Measurements from ENCODE around the gene CHMP6. TPM values are rescaled to one million over a fixed set of nuclear protein-coding genes. Genes with fewer than 3 reads are reported as not detected.

Gene CHMP6
- total and polyA plus RNA-seq, 9 of the 15 experiments (the other 6 are each of a cell fraction or from before 2014, with no cell fraction given), result 0.25 to 30.4 (median 13.4) TPM

GRCh38 chr17:81049372-81049911 is 57.8 kb downstream of the CHMP6 start:
- Histone ChIP-seq H3K27ac (ENCODE audit: extremely low read depth, low read depth, low read length) (no peak overlapping the region), H3K4me3 (no peak overlapping the region), H3K79me2 (ENCODE audit: control insufficient read depth, insufficient read depth, low read length) (peaks cover 55% of the 10 kb centered on the region), H4K20me1 (replicated peaks; ENCODE audit: control insufficient read depth, insufficient read depth, low read length) (peaks cover 31% of the 10 kb centered on the region), H3K9me3 (replicated peaks; ENCODE audit: control insufficient read depth, insufficient read depth, low read depth, low read length) (no peaks in the 10 kb centered on the region), H3K4me1 (replicated peaks in 1 of 2; ENCODE audit: control insufficient read depth in 2 of 2, insufficient read depth in 2 of 2, low read length in 2 of 2) (peaks cover 16 to 80% of the 10 kb centered on the region in 2 experiments; a peak in 4 of 5 replicates), H2AFZ (ENCODE audit: low read depth, low read length) (no peak overlapping the region), H3K9me1 (ENCODE audit: control insufficient read depth, insufficient read depth, low read length) (peaks cover 9% of the 10 kb centered on the region), H3K27me3 (ENCODE audit: control insufficient read depth in 2 of 2, insufficient read depth in 2 of 2, low read length in 2 of 2) (no peaks in the 10 kb centered on the region), H3K9ac (ENCODE audit: insufficient read depth in 1 of 2, low read depth in 2 of 2, low read length in 2 of 2) (peak overlapping the region in 1 of 2 experiments; percentile 82; a peak in 2 of 4 replicates), H3K4me2 (ENCODE audit: insufficient read depth, low read length) (no peak overlapping the region), H3K36me3 (ENCODE audit: control insufficient read depth, insufficient read depth, low read length) (peaks cover 4% of the 10 kb centered on the region; the same call in 1 of the 3 replicates)
- peak; percentile 29 for FAIRE-seq
- 46% methylated on average over 15 of the region's 17 CpGs for WGBS (ENCODE audit: insufficient coverage, low coverage, missing lambda C conversion rate)
- ChIA-PET CTCF (ENCODE audit: low intra/inter-chr PET ratio) (no interaction called here), POLR2A (interaction anchor here (0.6 to 1.1 kb wide), 4 partner anchors 13 to 159 kb away, joined by 3 to 4 read pairs (median 3); partner anchors contain the start of gene BAIAP2)
- BruUV-seq (replicated peaks), result no TSS peak
- intact Hi-C loops (cut with micrococcal nuclease), result no loop called here
- in situ Hi-C loops (cut with MboI), result no loop called here
- ATAC-seq, result peak; percentile 39
- DNase-seq (ENCODE audit: extremely low read depth in 1 of 4, low spot score in 3 of 4), result peak in 1 of 4 experiments; percentile 22
- no peak for TF ChIP-seq ZNF57 (CRISPR knock-in tag; IDR thresholded peaks at IDR 0.05)
- TF ChIP-seq, protein P1, sequence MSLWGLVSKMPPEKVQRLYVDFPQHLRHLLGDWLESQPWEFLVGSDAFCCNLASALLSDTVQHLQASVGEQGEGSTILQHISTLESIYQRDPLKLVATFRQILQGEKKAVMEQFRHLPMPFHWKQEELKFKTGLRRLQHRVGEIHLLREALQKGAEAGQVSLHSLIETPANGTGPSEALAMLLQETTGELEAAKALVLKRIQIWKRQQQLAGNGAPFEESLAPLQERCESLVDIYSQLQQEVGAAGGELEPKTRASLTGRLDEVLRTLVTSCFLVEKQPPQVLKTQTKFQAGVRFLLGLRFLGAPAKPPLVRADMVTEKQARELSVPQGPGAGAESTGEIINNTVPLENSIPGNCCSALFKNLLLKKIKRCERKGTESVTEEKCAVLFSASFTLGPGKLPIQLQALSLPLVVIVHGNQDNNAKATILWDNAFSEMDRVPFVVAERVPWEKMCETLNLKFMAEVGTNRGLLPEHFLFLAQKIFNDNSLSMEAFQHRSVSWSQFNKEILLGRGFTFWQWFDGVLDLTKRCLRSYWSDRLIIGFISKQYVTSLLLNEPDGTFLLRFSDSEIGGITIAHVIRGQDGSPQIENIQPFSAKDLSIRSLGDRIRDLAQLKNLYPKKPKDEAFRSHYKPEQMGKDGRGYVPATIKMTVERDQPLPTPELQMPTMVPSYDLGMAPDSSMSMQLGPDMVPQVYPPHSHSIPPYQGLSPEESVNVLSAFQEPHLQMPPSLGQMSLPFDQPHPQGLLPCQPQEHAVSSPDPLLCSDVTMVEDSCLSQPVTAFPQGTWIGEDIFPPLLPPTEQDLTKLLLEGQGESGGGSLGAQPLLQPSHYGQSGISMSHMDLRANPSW (CRISPR knock-in tag; IDR thresholded peaks at IDR 0.05), result no peak
- TF ChIP-seq SREBF1 (IDR thresholded peaks at IDR 0.05; ENCODE audit: borderline replicate concordance, low read depth, low read length), result no peak
- TF ChIP-seq MEF2D (tag; conservative IDR thresholded peaks at IDR 0.05; ENCODE audit: low read depth), result no peak
- TF ChIP-seq UBTF (IDR thresholded peaks at IDR 0.05; ENCODE audit: borderline replicate concordance in 1 of 2, low read depth in 2 of 2, low read length in 2 of 2), result no peak
- no peak for TF ChIP-seq ZNF589 (CRISPR knock-in tag; IDR thresholded peaks at IDR 0.05; ENCODE audit: low read depth)
- TF ChIP-seq ZNF217 (CRISPR knock-in tag; IDR thresholded peaks at IDR 0.05), result no peak
- TF ChIP-seq ZNF766 (CRISPR knock-in tag; conservative IDR thresholded peaks at IDR 0.05), result 0 out of 2 replicates have a peak, but pooled peaks have one; percentile 23
- TF ChIP-seq ZNF239 (CRISPR knock-in tag; IDR thresholded peaks at IDR 0.05), result no peak
- peak; percentile 77; the same call in 1 of the 2 replicates for TF ChIP-seq ZBTB1 (CRISPR knock-in tag; IDR thresholded peaks at IDR 0.05; ENCODE audit: borderline replicate concordance, low read depth)
- TF ChIP-seq, protein P2, sequence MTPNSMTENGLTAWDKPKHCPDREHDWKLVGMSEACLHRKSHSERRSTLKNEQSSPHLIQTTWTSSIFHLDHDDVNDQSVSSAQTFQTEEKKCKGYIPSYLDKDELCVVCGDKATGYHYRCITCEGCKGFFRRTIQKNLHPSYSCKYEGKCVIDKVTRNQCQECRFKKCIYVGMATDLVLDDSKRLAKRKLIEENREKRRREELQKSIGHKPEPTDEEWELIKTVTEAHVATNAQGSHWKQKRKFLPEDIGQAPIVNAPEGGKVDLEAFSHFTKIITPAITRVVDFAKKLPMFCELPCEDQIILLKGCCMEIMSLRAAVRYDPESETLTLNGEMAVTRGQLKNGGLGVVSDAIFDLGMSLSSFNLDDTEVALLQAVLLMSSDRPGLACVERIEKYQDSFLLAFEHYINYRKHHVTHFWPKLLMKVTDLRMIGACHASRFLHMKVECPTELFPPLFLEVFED (CRISPR knock-in tag; conservative IDR thresholded peaks at IDR 0.05), result no peak
- TF ChIP-seq, protein P3, sequence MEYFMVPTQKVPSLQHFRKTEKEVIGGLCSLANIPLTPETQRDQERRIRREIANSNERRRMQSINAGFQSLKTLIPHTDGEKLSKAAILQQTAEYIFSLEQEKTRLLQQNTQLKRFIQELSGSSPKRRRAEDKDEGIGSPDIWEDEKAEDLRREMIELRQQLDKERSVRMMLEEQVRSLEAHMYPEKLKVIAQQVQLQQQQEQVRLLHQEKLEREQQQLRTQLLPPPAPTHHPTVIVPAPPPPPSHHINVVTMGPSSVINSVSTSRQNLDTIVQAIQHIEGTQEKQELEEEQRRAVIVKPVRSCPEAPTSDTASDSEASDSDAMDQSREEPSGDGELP (CRISPR knock-in tag; IDR thresholded peaks at IDR 0.05; ENCODE audit: borderline replicate concordance), result peak; percentile 13; the same call in 1 of the 2 replicates
